Measurements from ENCODE around the gene USP3. TPM values are rescaled to one million over a fixed set of nuclear protein-coding genes. Genes with fewer than 3 reads are reported as not detected.

The USP3 gene
- total RNA-seq, 4 donors from 2014 or later, result 56.1 to 93.0 (median 73.7) TPM

DNA sequence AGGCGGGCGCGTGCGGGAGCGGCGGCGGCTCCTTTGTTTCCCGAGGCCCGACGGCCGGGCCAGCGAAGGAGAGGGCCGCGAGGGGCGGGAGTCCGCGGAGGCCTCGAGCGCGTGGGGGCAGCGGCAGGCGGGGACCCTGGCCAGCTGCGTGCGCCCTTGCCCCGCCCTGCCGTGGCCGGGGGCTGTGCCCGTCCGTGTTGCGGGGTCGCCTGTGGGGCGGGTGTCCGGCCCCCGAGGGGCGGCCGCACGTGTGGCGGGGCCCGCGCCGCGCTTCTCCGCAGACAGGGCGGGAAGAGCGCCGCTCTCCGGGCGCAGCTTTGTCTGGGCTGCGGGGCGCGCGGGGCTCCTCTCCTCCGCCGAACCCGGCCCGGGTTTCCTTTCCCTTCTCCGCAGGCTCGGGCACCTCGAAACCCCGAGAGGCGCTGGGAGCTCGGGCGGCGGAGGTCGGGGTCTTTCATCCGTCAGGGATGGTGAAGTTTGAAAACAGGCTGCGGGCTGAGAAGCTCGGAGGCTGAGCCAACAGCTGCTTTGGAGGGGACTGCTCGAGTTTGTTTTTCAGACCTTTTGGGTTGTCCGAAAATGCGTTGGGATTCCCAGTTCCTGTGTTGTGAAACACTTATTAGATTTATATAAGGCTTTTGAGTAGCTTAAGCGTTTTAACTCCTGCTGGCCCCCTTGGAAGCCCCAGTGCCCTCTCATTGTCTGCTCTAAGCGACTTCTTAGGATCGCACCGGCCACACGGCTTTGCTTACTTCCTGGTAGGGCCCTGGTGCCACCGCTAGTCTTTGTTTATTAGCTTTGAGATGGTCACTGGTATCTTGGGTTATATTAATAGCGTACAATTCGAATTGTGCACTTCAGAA, 817 bp downstream of the USP3 start:
- H3K27ac ChIP-seq, result peak overlapping the region; percentile 98 to 100 (median 98)
- peak; percentile 80 for DNase-seq
- no peaks in the 10 kb centered on the region for H3K9me3 ChIP-seq
- TF ChIP-seq EP300 (IDR thresholded peaks at IDR 0.05; ENCODE audit: low read depth), result no peak
- TF ChIP-seq, protein P1, sequence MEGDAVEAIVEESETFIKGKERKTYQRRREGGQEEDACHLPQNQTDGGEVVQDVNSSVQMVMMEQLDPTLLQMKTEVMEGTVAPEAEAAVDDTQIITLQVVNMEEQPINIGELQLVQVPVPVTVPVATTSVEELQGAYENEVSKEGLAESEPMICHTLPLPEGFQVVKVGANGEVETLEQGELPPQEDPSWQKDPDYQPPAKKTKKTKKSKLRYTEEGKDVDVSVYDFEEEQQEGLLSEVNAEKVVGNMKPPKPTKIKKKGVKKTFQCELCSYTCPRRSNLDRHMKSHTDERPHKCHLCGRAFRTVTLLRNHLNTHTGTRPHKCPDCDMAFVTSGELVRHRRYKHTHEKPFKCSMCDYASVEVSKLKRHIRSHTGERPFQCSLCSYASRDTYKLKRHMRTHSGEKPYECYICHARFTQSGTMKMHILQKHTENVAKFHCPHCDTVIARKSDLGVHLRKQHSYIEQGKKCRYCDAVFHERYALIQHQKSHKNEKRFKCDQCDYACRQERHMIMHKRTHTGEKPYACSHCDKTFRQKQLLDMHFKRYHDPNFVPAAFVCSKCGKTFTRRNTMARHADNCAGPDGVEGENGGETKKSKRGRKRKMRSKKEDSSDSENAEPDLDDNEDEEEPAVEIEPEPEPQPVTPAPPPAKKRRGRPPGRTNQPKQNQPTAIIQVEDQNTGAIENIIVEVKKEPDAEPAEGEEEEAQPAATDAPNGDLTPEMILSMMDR (IDR thresholded peaks at IDR 0.05), result peak; percentile 8 to 74 (median 36)
- peak in 2 of 3 donors; percentile 62 to 71 for TF ChIP-seq POLR2AphosphoS5 (IDR thresholded peaks at IDR 0.05)
- peak; percentile 60 for TF ChIP-seq POLR2A (IDR thresholded peaks at IDR 0.05)
- in situ Hi-C loops (cut with MboI; ENCODE audit: low pct_ligation_motif_present in 1 of 4, low pct_unique_long_range_greater_than_20kb in 1 of 4, low sequenced_read_pairs in 3 of 4), result no loop called here
- H3K4me3 ChIP-seq, result peak overlapping the region; percentile 74 to 94 (median 91)
- H3K27me3 ChIP-seq, result no peaks in the 10 kb centered on the region
- H3K4me1 ChIP-seq, result peaks cover 47 to 78% (median 66%) of the 10 kb centered on the region in 4 donors
- no peaks in the 10 kb centered on the region for H3K36me3 ChIP-seq
- intact Hi-C loops (cut with DNase I; ENCODE audit: low total_unique reads), result loop anchor here (5.0 kb wide), 1 partner anchor 97 kb away; no protein-coding TSS in a partner anchor
- 0% methylated on average over 9 to 48 of the region's 79 CpGs for WGBS, 2 donors (ENCODE audit: low coverage in 1 of 2)

DNA sequence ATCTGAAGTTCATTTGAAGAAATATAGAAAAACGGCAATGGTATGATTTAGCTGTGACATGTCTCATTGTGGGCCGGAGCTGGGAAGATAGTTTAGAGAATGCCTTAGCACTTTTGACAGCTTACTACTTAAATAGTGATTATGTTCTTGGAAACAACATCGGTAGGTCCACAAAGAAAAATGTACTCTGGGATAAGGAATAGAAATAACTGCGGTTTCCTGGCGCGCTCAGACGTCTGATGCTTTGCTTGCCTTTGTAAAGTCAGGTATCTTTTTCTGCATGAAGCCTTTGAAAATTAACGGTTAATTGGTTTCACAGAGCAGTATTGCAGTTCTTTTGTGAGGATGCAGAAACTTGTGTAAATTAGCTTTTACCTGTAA, 1.4 kb downstream of the USP3 start:
- intact Hi-C loops (cut with DNase I; ENCODE audit: low total_unique reads) (no loop called here), in situ Hi-C loops (cut with MboI; ENCODE audit: low pct_ligation_motif_present in 1 of 4, low pct_unique_long_range_greater_than_20kb in 1 of 4, low sequenced_read_pairs in 3 of 4) (no loop called here)
- H3K27ac ChIP-seq, result peak overlapping the region; percentile 98 to 100 (median 98)
- TF ChIP-seq, protein P1 (IDR thresholded peaks at IDR 0.05), result no peak
- TF ChIP-seq EP300 (IDR thresholded peaks at IDR 0.05; ENCODE audit: low read depth) (no peak), POLR2AphosphoS5 (IDR thresholded peaks at IDR 0.05) (no peak), POLR2A (IDR thresholded peaks at IDR 0.05) (no peak)
- H3K27me3 ChIP-seq, result no peaks in the 10 kb centered on the region
- H3K4me3 ChIP-seq, result peak overlapping the region; percentile 74 to 94 (median 91)
- H3K4me1 ChIP-seq, result peaks cover 46 to 78% (median 68%) of the 10 kb centered on the region in 4 donors
- H3K9me3 ChIP-seq, result no peaks in the 10 kb centered on the region
- 10 to 13% methylated on average over 6 to 8 of the region's 8 CpGs for WGBS, 2 donors (ENCODE audit: low coverage in 1 of 2)
- H3K36me3 ChIP-seq, result no peaks in the 10 kb centered on the region
- DNase-seq, result no peak

DNA sequence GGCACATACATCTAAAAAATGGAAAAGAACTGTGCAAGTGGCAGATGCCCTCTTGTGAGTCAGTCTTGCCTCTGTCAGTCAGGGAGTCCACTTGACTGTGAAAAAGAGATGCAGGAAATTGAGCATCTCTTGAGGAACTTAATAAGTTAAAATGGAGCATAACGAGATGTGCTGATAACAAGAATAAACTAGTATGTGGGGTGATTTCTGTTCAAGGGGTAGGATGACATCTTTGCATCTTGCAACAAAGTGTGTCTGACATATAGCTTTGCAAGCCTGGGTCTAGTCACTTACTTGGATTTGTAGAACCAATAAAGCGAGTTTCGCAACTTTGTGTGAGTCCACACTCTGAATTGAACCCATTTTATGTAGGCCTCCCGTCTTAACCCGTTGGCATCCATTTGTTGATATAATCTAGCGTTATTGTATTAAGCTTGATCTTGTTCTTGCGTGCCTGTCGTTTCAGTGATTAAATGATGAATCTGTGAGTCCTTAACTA, 2.2 kb downstream of the USP3 start:
- TF ChIP-seq, protein P1 (IDR thresholded peaks at IDR 0.05), result no peak
- TF ChIP-seq EP300 (IDR thresholded peaks at IDR 0.05; ENCODE audit: low read depth) (no peak), POLR2A (IDR thresholded peaks at IDR 0.05) (no peak), POLR2AphosphoS5 (IDR thresholded peaks at IDR 0.05) (no peak)
- no peak for DNase-seq
- in situ Hi-C loops (cut with MboI; ENCODE audit: low pct_ligation_motif_present in 1 of 4, low pct_unique_long_range_greater_than_20kb in 1 of 4, low sequenced_read_pairs in 3 of 4) (no loop called here), intact Hi-C loops (cut with DNase I; ENCODE audit: low total_unique reads) (no loop called here)
- Histone ChIP-seq H3K4me3 (peak overlapping the region in 2 of 4 donors; percentile 89 to 94), H3K36me3 (no peaks in the 10 kb centered on the region), H3K4me1 (peaks cover 43 to 77% (median 64%) of the 10 kb centered on the region in 4 donors), H3K9me3 (no peaks in the 10 kb centered on the region), H3K27ac (peak overlapping the region; percentile 98 to 100 (median 98)), H3K27me3 (no peaks in the 10 kb centered on the region)
- WGBS, 2 donors (ENCODE audit: low coverage in 1 of 2), result 37 to 43% methylated on average over 8 of the region's 8 CpGs

Measured in transverse colon (tissue), 4 donors.